HG03575 (cell line): ENCODE measurements around the gene TNFAIP1.

ENCODE experiments used
- ATAC-seq: cut with Tn5 transposase; IDR thresholded peaks from one replicate; pipeline ENCODE4 v1.9.1; 2021; ENCODE audit not compliant: unreplicated experiment, insufficient number of reproducible peaks, low FRiP score; ENCODE audit errors: extremely low read depth

The TNFAIP1 gene

DNA sequence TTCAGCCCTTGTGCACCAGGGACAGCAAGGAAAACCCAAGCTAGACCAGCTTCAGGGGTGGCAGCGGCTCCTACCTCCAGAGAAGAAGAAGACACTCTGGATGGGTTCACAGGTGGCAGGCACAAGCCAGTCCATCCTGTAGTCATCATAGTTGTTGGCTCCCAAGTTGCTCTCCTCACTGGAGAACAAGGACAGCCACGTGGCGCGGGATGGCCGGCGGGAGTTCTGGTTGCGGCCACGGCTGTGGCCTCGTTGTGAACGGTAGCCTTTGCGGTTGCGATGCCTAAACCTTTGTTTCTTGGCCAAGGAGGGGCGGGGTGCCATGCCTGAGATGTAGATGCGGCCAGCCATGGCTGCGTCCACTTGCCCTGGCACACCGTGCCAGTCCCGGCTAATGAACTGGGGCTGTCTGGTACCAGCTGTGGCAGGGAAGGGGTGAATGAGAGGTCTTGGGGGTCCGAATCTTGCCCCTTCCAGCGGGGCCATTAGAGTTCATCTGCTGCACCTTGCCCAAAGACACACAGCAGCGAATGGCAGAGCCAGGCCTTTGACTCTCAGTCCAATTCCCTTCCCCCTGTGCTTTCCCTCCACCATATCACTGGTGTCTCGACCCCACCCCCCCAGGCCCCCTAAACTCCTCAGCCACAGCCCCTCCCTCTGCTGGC lies 32.2 kb downstream of the TNFAIP1 start:
- ATAC-seq, result no peak

DNA sequence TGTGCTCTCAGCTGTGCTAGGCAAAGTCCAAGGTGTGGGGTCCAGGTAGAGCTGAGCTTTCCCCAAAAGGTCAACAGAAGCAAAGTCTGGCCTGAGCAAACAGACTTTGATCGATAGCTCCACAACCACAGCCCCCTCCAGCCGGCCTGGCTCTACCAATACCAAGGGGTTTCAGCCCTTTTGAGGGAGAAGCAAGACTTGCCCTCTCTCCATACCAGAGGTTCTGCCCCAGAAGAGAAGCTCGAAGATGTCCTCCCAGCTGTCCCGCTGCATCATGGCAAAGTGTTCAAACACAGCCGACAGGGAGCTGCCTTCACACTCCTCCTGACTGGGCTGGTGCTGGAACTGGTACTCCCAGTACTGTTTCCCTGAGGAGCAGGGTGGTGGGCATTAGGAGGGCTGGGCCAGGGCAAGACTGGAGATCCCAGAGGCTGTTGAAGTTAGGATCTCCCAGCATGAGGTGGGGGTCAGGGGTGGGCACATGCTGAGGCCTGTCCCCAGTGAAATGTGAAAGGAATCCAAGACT lies 32.8 kb downstream of the TNFAIP1 start:
- ATAC-seq, result no peak

DNA sequence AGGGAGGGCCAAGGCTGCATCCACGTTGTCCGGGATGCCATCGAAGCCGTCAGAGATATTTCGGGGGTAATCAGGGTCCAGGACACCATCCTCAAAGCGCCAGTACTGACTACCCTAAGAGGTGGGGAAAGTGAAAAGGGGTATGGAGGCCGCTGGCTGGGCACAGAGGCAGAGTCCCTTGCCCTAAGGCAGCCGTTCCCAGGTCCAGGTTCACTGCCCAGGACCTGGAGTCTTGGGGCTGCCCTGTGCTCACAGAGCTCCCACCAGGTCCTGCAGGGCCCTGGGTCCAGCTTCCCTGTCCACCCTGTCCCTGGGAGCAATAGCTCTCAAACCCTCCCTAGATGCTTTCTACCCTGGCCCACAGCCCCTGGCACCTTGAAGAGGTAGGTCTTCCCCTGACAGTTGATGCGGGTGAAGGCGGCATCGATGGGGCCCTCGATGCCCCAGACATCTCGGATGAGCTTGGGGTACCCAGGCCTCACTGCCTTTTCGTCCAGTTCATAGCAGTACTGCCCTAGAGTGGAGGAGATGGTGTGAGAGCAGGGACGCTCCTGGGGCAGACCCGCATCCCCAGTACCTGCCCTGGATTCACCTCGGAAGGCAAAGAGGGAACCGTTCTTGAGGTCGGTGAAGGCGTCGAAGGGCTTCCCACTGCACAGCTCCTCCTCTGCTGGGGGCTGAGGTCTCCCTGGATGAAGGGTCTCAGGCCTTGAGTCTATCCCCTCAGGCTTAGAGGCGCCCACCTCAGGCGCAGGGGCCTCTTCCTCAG lies 33.5 kb downstream of the TNFAIP1 start:
- ATAC-seq, result no peak

DNA sequence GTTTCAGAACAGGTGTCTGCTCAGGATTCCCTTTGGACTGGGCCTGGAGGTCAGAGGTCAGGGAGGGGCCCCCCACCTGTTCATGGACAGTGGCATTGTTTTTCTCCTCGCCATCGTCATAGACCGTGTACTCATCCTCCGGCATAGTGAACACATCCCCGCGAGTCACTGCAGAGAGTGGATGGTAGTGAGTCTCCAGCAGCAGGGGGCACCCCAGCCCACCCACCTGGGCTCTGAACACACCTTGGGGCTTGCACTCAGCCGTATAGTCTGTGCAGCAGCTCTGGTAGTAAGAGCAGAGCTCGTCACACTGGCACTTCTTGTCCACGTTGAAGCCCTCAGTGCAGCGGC lies 34.1 kb downstream of the TNFAIP1 start:
- ATAC-seq, result no peak

DNA sequence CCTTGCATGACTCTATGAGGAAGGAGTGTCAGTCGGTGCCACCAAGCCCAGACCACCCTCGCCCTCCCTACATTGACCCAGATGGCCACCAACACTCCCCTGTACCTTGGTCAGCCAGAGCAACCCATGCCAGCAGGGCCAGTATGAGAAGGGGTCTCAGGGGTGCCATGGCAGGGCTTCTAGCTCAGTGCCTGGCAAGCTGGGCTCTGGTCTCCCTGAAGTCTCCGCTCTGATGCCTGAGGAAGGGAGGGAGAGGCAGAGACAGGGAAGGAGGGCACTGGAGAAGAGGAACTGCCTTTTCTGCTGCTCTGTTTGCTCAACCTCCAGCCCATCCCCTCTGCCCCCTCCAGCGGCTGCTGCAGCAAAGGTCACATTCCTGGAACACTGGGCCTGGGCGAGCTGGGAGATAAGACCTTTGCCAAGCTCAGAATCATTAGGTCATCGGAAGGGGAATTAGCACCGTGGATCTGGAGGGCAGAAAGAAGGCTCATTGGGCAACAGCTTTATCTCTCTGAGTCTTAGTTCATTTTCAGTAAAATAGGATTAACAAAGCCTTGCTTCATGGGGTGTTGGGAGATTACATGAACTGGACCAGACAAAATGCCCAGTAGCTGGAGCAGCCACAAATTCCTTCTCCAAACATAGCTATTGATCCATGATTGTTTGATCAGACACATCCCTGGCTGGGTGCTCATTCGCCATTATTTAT lies 34.6 kb downstream of the TNFAIP1 start, which contains the start of gene VTN:
VTN (minus strand) TSS at position 273 of the 709 bp plus-strand sequence; CDS start at position 169, 104 bp downstream.
- no peak for ATAC-seq

DNA sequence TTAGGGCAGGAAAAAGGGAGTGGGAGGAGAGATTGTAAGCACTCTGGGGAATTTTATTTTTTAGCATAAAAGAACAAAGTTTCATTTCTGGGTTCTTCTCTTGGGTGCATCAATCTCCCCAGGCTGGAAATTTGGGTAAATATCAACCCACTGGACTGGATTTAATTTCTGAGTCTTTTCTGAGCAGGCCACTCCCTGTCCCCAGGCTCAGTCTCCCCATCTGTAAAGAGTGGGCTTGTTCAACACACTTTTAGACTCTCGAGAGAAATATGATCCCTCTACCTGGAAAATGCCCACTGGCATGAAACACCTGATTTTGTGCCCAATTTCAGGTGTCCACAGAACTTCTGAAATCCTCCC lies 35.2 kb downstream of the TNFAIP1 start:
- no peak for ATAC-seq

DNA sequence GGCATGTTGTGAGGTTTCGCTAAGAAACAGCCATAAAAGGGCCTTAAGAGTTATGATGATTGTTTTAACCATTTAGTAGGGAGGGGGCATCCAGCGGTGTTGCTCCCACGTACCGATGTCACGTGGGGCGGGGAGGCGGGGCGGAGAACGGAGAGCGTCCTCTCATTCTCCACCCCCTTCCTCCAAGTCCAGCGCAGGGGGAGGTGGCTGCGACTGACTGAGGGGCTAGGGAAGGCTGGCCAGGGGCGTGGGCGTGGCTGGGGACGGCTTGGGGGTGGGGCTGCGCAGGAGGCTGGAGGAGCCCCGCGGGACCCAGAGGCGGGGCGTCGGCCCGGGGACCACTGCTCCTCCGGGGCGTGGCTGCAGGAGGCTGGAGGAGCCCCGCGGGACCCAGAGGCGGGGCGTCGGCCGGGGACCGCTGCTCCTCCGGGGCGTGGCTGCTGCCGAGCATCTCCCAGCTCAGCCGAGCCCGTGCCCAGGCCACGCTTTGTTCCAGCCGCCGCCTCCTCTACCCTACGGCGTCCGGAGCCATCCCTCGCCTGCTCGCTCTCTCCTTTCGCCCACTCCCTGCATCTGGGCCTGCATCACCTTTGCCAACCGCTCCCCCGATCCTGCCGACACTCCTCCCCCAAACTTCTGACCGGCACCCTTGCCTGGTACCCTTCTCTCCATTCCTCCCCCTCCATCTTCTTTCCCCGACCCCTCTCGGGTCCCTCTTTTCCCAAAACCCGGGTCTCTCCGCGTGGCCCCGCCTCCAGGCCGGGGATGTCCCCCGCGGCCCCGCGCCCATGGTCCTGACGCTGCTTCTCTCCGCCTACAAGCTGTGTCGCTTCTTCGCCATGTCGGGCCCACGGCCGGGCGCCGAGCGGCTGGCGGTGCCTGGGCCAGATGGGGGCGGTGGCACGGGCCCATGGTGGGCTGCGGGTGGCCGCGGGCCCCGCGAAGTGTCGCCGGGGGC lies 36.0 kb downstream of the TNFAIP1 start, which contains the start of gene SARM1:
SARM1 (plus strand) TSS at position 450 of the 958 bp plus-strand sequence; CDS start at position 789, 339 bp downstream.
- ATAC-seq, result no peak

DNA sequence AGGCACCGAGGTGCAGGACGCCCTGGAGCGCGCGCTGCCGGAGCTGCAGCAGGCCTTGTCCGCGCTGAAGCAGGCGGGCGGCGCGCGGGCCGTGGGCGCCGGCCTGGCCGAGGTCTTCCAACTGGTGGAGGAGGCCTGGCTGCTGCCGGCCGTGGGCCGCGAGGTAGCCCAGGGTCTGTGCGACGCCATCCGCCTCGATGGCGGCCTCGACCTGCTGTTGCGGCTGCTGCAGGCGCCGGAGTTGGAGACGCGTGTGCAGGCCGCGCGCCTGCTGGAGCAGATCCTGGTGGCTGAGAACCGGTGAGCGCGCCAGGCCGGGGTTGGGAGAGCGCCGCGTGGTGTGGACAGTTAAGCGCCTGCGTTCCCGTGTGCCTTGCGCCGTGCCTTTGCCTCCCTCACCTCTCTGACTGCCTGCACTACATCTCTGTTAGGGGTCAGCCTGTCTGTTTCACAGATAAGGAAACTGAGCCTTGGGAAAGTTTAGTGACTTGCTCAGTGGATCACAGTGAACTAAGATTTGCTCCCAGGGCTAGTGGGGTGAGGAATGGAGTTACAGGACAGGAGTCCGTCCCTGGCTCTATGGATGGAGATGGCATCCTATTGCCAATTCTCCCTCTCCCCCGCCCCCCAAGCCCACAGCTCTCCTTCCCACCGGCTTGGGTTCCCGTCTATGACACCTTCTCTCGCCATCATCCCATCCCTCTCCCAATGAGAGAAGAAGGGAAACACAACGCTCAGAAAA lies 36.8 kb downstream of the TNFAIP1 start:
- ATAC-seq, result no peak

DNA sequence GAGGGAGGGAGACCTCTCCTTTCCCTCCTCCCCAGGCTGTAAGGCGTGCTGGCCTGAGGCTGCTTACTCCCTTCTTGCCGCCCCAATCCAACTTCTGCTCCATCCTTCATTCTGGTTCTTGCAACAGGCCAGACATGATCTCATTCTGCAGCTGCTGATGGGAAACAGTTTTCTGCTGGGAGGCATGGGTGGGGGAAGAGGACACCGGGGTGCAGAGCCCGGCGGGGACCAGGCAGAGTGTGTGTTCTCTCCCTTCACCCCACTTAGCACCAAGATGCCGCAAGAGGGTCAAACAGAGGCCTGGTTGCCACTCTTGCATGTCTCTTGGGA lies 37.3 kb downstream of the TNFAIP1 start:
- ATAC-seq, result no peak

DNA sequence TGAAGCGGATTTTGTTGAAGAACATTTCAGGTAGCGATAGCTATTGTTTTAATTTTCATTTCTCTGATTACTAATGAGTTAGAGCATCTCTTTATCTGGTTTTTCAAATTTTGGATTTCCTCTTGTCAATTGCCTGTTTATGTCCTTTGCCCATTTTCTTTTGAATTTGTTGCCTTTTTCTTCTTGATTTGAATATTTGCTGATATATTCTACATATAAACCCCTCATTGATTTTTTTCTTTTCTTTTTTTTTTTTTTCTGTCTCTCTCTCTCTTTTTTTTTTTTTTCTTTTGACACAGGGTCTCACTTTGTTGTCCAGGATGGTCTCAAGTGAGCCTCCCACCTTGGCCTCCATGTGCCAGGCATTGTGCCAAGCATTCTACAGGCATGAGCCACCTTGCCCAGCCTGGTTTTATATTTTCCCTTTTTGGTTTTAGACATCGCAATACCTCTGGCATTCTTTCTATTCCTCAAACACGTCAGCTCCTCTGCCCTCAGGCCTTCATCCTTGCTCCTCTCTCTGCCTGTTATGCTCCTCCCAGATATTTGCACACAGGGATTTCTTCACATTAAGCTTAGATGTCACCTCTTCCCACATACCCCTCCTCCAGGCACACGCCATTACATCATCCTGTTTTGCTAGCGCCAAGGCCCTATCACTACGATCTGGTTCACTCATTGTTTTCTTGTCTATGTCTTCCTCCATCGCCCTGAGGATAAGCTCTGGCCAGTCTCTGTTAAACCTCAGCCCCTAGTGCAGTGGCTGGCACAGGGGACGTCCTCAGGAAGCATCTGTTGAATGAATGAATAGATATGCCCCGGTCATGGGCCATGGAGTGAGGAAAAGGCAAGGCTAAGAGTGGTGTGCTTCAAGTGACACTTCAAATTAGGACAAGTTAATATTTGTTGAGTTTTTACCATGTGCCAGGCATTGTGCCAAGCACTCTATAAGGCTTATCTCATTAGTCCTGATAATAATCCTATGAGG lies 44.5 kb downstream of the TNFAIP1 start:
- ATAC-seq, result no peak

DNA sequence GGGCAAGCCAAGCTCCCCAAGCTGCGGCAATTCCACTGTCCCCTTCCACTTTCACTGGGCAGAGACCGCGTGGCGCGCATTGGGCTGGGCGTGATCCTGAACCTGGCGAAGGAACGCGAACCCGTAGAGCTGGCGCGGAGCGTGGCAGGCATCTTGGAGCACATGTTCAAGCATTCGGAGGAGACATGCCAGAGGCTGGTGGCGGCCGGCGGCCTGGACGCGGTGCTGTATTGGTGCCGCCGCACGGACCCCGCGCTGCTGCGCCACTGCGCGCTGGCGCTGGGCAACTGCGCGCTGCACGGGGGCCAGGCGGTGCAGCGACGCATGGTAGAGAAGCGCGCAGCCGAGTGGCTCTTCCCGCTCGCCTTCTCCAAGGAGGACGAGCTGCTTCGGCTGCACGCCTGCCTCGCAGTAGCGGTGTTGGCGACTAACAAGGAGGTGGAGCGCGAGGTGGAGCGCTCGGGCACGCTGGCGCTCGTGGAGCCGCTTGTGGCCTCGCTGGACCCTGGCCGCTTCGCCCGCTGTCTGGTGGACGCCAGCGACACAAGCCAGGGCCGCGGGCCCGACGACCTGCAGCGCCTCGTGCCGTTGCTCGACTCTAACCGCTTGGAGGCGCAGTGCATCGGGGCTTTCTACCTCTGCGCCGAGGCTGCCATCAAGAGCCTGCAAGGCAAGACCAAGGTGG lies 45.7 kb downstream of the TNFAIP1 start:
- no peak for ATAC-seq

DNA sequence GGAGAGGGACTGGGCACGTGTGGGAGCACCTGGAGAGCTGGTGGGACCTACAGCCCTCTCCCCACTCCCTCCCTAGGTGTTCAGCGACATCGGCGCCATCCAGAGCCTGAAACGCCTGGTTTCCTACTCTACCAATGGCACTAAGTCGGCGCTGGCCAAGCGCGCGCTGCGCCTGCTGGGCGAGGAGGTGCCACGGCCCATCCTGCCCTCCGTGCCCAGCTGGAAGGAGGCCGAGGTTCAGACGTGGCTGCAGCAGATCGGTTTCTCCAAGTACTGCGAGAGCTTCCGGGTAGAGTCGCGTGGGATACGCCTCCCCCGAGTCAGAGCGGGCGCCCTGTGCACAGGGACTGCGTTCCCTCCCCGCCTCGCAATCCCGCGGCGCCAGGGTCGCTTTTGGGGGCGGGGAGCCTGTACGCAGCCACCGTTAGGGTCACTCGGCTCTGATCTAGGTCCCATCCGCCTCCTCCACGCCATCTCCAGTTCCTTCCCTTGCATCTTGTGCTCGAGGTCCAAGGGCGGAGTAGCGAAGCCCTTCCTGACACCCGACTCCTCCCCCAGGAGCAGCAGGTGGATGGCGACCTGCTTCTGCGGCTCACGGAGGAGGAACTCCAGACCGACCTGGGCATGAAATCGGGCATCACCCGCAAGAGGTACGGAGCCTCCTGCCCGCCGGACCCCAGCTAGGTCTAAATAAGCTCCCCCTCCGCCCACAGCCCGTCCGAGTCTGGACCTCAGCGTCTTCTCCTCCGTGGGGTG lies 48.9 kb downstream of the TNFAIP1 start:
- ATAC-seq, result no peak

DNA sequence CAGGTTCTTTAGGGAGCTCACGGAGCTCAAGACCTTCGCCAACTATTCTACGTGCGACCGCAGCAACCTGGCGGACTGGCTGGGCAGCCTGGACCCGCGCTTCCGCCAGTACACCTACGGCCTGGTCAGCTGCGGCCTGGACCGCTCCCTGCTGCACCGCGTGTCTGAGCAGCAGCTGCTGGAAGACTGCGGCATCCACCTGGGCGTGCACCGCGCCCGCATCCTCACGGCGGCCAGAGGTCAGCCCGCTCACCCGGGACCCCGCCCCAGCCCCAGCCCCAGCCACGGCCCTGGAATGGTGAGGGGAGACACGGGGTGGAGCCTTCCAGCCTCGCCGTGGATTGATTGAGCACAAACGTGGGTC lies 49.5 kb downstream of the TNFAIP1 start:
- ATAC-seq, result no peak

DNA sequence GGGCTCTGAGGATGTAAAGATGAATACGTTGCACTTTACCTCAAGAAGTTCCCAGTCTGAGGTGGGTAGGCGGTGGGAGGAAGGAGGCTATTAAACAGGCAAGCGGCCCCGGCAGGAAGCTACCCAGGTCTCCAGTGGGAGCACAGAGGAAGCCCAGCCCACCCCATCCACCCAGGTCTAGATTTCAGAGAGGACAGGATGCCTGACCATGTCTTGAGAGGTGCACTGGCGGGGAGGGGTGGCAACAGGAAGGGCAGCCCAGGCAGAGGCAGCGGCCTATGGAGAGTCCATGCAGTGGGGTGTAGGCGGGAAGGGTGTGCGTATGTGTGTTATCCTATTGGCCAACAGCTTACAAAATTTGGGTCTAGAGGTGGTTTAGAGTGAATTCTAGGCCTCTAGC lies 49.8 kb downstream of the TNFAIP1 start:
- ATAC-seq, result no peak

DNA sequence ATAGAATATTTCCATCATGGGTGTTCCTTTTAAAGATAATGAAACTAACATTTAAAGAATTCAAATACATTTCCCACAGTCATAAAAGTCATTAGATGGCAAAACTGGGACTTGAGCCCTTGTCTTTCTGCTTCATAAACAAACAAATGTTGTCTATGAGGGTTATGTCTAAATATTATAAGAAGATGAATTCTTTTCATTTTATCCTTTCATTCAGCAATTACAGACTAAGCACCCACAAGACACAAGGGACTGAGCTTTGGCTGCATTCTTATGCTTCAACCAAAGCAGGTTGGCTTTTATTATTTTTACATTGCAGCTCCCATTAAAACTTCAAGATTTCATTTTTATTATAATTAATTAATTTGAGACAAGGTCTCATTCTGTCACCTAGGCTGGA lies 50.8 kb downstream of the TNFAIP1 start:
- no peak for ATAC-seq

DNA sequence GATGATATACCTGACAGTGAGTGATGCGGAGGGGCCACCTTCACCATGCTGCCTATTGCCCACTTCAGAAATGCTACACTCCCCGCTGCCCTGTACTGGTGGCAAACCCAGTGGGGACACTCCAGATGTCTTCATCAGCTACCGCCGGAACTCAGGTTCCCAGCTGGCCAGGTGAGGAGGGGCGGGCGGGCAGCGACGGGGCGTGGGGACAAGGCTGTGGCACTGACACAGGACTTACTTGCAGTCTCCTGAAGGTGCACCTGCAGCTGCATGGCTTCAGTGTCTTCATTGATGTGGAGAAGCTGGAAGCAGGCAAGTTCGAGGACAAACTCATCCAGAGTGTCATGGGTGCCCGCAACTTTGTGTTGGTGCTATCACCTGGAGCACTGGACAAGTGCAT lies 52.5 kb downstream of the TNFAIP1 start:
- ATAC-seq, result no peak
